Nephron (organoid): Measurements from ENCODE around the gene CHAC1.
A peak's percentile ranks its signal among the peaks of the same experiment; 100 is the strongest.
"Not testable (repeated sequence)": the region's sequence is repeated elsewhere in the genome, so short reads cannot be mapped to it uniquely, and the experiment has no call there.

Experiments used
- H3K27ac Mint-ChIP-seq, 3 experiments: 2 replicates each; pipeline ENCODE4 v1.8.0; 2020; ENCODE audit warnings: mixed read lengths in 3 of 3, mild to moderate bottlenecking in 2 of 3, moderate library complexity in 1 of 3
- H3K27me3 Mint-ChIP-seq: 2 replicates; pipeline ENCODE4 v1.8.0; 2021; ENCODE audit warnings: low read depth, mild to moderate bottlenecking, moderate library complexity, mixed read lengths
- H3K36me3 Mint-ChIP-seq: 2 replicates; pipeline ENCODE4 v1.8.0; 2020; ENCODE audit warnings: low read depth, mixed read lengths
- H3K4me1 Mint-ChIP-seq: 2 replicates; pipeline ENCODE4 v1.8.0; 2020; ENCODE audit warnings: mixed read lengths
- H3K4me3 Mint-ChIP-seq, 3 experiments: 2 replicates each; pipeline ENCODE4 v1.8.0; 2020; ENCODE audit warnings: mild to moderate bottlenecking in 3 of 3, mixed read lengths in 3 of 3, moderate library complexity in 2 of 3
- H3K9me3 Mint-ChIP-seq: 2 replicates; pipeline ENCODE4 v1.8.0; 2020; ENCODE audit warnings: mixed read lengths
- TF ChIP-seq, protein P1 (sequence below), 3 experiments: fragments of 200-600 bp; sonication (generic); IDR thresholded peaks; one replicate each; pipeline ENCODE4 v1.5.0; 2021; ENCODE audit warnings: antibody characterized with exemption in 3 of 3; ENCODE audit not compliant: unreplicated experiment in 3 of 3

The CHAC1 gene

DNA sequence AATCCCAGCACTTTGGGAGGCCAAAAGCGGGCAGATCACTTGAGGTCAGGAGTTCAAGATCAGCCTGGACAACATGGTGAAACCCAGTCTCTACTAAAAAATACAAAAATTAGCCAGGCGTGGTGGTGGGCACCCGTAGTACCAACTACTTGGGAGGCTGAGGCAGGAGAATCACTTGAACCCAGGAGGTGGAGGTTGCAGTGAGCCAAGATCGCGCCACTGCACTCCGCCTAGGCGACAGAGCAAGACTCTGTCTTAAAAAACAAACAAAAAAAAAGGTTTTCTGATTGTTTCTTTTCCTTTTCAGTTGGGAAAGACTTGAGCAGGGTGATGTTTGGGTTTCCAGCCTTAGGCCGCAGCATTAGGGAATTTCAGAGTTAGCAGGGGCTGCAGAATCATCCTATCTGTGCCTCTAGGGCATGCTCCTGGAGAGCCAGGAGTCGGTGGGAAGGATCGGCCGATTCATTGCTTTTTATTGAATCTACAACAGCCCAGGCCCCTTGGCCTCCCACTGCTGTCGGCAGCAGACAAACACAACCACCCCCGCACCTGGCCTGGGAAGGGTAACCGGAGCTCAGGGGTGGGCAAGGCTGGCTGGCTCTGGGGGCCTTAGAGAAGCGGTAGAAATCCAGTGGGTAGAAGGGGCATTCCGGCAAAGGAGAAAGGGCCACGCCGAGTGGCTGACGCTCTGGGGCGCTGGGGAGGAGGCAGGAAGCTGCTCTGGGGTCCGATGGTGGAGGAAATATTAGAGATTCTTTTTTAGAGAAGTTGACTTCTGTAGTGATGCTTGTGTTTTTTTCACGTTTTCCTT is 6.3 kb downstream of the CHAC1 start:
- Mint-ChIP-seq H3K4me1 (peaks cover 38% of the 10 kb centered on the region), H3K9me3 (no peaks in the 10 kb centered on the region), H3K36me3 (no peaks in the 10 kb centered on the region), H3K4me3 (peak overlapping the region in 2 of 3 experiments; percentile 1 to 15), H3K27ac (peak overlapping the region; percentile 66 to 71 (median 70)), H3K27me3 (peaks cover 11% of the 10 kb centered on the region)
- TF ChIP-seq, protein P1, sequence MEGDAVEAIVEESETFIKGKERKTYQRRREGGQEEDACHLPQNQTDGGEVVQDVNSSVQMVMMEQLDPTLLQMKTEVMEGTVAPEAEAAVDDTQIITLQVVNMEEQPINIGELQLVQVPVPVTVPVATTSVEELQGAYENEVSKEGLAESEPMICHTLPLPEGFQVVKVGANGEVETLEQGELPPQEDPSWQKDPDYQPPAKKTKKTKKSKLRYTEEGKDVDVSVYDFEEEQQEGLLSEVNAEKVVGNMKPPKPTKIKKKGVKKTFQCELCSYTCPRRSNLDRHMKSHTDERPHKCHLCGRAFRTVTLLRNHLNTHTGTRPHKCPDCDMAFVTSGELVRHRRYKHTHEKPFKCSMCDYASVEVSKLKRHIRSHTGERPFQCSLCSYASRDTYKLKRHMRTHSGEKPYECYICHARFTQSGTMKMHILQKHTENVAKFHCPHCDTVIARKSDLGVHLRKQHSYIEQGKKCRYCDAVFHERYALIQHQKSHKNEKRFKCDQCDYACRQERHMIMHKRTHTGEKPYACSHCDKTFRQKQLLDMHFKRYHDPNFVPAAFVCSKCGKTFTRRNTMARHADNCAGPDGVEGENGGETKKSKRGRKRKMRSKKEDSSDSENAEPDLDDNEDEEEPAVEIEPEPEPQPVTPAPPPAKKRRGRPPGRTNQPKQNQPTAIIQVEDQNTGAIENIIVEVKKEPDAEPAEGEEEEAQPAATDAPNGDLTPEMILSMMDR (IDR thresholded peaks at IDR 0.05; ENCODE audit: unreplicated experiment in 3 of 3): no peak

DNA sequence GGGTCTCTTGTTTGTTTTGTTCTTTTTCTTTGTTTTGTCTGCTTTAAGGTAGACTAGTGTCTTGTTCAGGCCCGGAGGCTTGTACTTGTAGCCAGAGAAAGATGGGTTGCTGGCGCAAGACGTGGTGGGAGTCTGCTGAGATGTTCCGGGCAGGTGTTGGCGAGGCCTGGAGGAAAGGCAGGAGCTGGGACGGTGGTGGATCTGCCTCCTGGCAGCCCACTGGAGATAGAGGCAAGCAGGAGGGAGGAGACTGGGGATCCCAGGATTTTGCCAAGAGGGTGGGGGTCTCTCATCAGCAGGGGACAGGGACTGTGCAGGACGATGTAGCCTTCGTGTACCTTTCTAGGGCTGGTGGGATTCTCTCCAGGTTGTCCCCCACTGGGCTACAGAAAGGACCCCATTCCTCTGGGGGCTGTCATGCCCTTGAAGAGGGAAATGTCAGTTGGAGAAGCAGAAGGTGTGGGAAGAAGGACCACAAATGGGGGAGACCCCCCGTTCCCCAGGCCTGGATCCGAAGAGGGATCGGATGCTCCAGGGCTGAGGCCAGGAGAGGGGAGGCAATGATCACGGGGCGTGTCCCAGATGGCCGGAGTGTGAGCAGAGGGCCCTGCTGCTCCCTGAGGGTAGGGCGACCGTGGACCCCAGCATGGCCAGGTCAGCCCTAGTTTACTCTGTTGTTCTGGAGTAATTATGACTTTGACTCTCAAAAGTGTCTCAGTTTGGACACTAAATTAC is 7.0 kb downstream of the CHAC1 start:
- Mint-ChIP-seq H3K27ac (peak overlapping the region; percentile 66 to 71 (median 70)), H3K4me3 (peak overlapping the region in 1 of 3 experiments; percentile 1), H3K9me3 (no peaks in the 10 kb centered on the region), H3K36me3 (no peaks in the 10 kb centered on the region), H3K27me3 (peaks cover 11% of the 10 kb centered on the region), H3K4me1 (peaks cover 38% of the 10 kb centered on the region)
- TF ChIP-seq, protein P1 (IDR thresholded peaks at IDR 0.05; ENCODE audit: unreplicated experiment in 3 of 3): no peak

DNA sequence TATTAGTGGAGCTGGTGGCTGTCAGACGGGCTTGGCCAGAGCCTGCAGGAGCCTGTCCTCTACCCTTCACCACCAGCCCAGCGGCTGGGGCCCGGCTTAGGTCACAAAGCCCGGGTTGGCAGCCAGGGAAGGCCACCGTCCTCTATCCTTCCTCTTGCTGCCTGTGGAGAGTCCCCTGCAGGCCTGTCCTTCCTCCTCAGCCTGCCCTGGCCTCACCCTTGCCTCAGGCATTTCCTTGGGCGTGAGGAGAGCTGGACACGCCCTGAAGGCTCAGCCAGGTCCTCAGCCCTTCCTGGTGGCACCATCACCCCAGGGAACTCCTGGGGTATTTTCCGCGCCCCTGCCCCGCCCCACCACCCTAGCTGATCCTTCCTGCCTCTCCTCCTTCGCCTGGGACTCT is 7.7 kb downstream of the CHAC1 start:
- H3K4me3 Mint-ChIP-seq: no peak overlapping the region
- peaks cover 11% of the 10 kb centered on the region for H3K27me3 Mint-ChIP-seq
- TF ChIP-seq, protein P1 (IDR thresholded peaks at IDR 0.05; ENCODE audit: unreplicated experiment in 3 of 3): no peak
- no peaks in the 10 kb centered on the region for H3K9me3 Mint-ChIP-seq
- no peaks in the 10 kb centered on the region for H3K36me3 Mint-ChIP-seq
- peaks cover 39% of the 10 kb centered on the region for H3K4me1 Mint-ChIP-seq
- no peak overlapping the region for H3K27ac Mint-ChIP-seq

DNA sequence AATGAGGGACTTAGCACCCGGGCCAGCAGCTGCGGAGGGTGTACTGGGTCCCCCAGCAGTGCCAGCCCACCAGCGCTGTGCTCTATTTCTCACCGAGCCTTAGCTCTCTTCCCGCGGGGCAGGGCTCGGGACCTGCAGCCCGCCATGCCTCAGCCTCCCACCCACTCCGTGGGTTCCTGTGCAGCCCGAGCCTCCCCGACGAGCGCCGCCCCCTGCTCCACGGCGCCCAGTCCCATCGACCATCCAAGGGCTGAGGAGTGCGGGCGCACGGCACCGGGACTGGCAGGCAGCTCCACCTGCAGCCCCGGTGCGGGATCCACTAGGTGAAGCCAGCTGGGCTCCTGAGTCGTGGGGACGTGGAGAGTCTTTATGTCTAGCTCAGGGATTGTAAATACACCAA is 8.5 kb downstream of the CHAC1 start:
- H3K4me3 Mint-ChIP-seq, H3K9me3 Mint-ChIP-seq, H3K27ac Mint-ChIP-seq, H3K36me3 Mint-ChIP-seq: not testable (repeated sequence)
- Mint-ChIP-seq H3K27me3 (peaks cover 11% of the 10 kb centered on the region), H3K4me1 (peaks cover 41% of the 10 kb centered on the region)

DNA sequence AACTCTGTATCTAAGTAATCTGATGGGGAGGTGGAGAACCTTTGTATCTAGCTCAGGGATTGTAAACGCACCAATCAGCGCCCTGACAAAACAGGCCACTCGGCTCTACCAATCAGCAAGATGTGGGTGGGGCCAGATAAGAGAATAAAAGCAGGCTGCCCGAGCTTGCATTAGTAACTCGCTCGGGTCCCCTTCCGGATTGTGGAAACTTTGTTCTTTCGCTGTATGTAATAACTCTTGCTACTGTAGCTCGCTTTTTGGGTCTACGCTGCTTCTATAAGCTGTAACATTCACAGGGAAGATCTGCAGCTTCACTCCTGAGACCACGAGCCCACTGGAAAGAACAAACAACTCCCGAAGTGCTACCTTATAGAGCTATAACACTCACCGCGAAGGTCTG is 9.0 kb downstream of the CHAC1 start:
- Mint-ChIP-seq H3K4me1 (peaks cover 43% of the 10 kb centered on the region), H3K27me3 (peaks cover 11% of the 10 kb centered on the region)
- not testable (repeated sequence) for H3K27ac Mint-ChIP-seq, H3K9me3 Mint-ChIP-seq, H3K4me3 Mint-ChIP-seq, H3K36me3 Mint-ChIP-seq

DNA sequence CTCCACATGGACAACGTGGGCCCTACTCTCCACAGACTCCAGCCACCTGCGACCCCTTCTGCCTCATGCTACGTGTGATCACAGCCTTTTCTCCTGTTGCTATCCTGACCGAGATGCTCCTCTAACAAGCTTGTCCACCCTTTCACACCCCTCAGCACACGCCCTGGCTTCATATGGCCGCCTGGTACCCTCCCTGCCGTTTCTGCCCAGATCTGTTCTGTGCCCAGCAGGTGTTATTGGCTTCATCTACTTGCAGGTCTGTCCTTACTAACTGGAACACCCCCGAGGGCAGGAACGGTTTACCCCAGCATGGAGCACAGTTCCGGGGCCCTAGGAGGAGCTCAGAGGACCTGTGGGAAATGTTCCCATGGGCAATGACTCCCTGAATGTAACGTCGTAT is 9.9 kb downstream of the CHAC1 start:
- Mint-ChIP-seq H3K27ac (no peak overlapping the region), H3K4me1 (peaks cover 35% of the 10 kb centered on the region), H3K9me3 (no peaks in the 10 kb centered on the region), H3K27me3 (peaks cover 4% of the 10 kb centered on the region), H3K36me3 (no peaks in the 10 kb centered on the region), H3K4me3 (no peak overlapping the region)
- TF ChIP-seq, protein P1 (IDR thresholded peaks at IDR 0.05; ENCODE audit: unreplicated experiment in 3 of 3): no peak
